ENCODE measurements around the gene FBN3.
A peak's percentile ranks its signal among the peaks of the same experiment; 100 is the strongest.

- no peak for TF ChIP-seq EZH2 (IDR thresholded peaks at IDR 0.05; ENCODE audit: borderline replicate concordance, low read length)
- TF ChIP-seq CTCF (conservative IDR thresholded peaks at IDR 0.05 in 1 of 2, IDR thresholded peaks at IDR 0.05 in 1 of 2; ENCODE audit: extremely low read depth in 1 of 2, insufficient read depth in 1 of 2, low read depth in 1 of 2, low read length in 2 of 2), result peak; percentile 73 to 78
Measured at GRCh38 chr19:8158411-8159074, 9.2 kb upstream of the FBN3 start.

Measured in mammary epithelial cell (primary cell).